Peyer's patch (tissue), 4 donors: ENCODE measurements around the gene SOCS7. TPM values are rescaled to one million over a fixed set of nuclear protein-coding genes. Genes with fewer than 3 reads are reported as not detected.
A peak's percentile ranks its signal among the peaks of the same experiment; 100 is the strongest.

Source experiments
- DNase-seq, 3 donors: peaks; one replicate each; pipeline ENCODE4 v3.0.0-alpha.2; 2017 to 2019
- H3K27ac ChIP-seq, 4 donors: fragments of 200-600 bp; sonication (generic); one replicate each; pipeline ENCODE4 v1.5.1; 2016 to 2019
- H3K27me3 ChIP-seq, 2 donors: fragments of 200-600 bp; sonication (generic); one replicate each; pipeline ENCODE4 v1.5.1; 2019
- H3K36me3 ChIP-seq, 3 donors: fragments of 200-600 bp; sonication (generic); one replicate each; pipeline ENCODE4 v1.5.1; 2016 to 2019
- H3K4me1 ChIP-seq, 4 donors: fragments of 200-600 bp; sonication (generic); one replicate each; pipeline ENCODE4 v1.5.1; 2016 to 2019
- H3K4me3 ChIP-seq, 4 donors: fragments of 200-600 bp; sonication (generic); 1 replicate in 3 of 4; 2 replicates in 1 of 4; pipeline ENCODE4 v1.5.1; 2016 to 2019; ENCODE audit warnings: mild to moderate bottlenecking in 1 of 4
- H3K9me3 ChIP-seq, 4 donors: fragments of 200-600 bp; sonication (generic); one replicate each; pipeline ENCODE4 v1.5.1; 2016 to 2019; ENCODE audit warnings: mild to moderate bottlenecking in 1 of 4
- POLR2A ChIP-seq, 2 donors: fragments of 450-650 bp; IDR thresholded peaks; one replicate each; pipeline ENCODE4 v1.5.1; 2017; ENCODE audit warnings: antibody characterized with exemption in 2 of 2, mild to moderate bottlenecking in 2 of 2, moderate library complexity in 2 of 2
- total RNA-seq, 4 donors: library from RNA; depleted of rRNA; stranded (reverse); fragments of >200 nt; gene quantifications; one replicate each; pipeline ENCODE4 v1.1.0, GENCODE V29; 2016
- TF ChIP-seq, protein P1 (sequence below), 6 experiments: fragments of 450-650 bp in 4 of 6; fragments of 200-600 bp in 2 of 6; sonication (generic) in 1 of 6; IDR thresholded peaks; one replicate each; pipeline ENCODE4 v1.5.1; 2017 to 2019; ENCODE audit warnings: antibody characterized with exemption in 6 of 6, mild to moderate bottlenecking in 3 of 6, moderate library complexity in 1 of 6

SOCS7 gene
- total RNA-seq, 4 donors from 2014 or later: 14.2 to 24.5 (median 16.1) TPM

- TF ChIP-seq POLR2A (IDR thresholded peaks at IDR 0.05): no peak
- TF ChIP-seq, protein P1, sequence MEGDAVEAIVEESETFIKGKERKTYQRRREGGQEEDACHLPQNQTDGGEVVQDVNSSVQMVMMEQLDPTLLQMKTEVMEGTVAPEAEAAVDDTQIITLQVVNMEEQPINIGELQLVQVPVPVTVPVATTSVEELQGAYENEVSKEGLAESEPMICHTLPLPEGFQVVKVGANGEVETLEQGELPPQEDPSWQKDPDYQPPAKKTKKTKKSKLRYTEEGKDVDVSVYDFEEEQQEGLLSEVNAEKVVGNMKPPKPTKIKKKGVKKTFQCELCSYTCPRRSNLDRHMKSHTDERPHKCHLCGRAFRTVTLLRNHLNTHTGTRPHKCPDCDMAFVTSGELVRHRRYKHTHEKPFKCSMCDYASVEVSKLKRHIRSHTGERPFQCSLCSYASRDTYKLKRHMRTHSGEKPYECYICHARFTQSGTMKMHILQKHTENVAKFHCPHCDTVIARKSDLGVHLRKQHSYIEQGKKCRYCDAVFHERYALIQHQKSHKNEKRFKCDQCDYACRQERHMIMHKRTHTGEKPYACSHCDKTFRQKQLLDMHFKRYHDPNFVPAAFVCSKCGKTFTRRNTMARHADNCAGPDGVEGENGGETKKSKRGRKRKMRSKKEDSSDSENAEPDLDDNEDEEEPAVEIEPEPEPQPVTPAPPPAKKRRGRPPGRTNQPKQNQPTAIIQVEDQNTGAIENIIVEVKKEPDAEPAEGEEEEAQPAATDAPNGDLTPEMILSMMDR (IDR thresholded peaks at IDR 0.05): no peak
- Histone ChIP-seq H3K4me1 (no peaks in the 10 kb centered on the region), H3K9me3 (no peaks in the 10 kb centered on the region), H3K4me3 (no peak overlapping the region), H3K27ac (no peak overlapping the region), H3K27me3 (no peaks in the 10 kb centered on the region), H3K36me3 (peaks cover 0 to 10% (median 0%) of the 10 kb centered on the region in 3 donors)
- DNase-seq: peak in 1 of 3 donors; percentile 2
These were observed 23.7 kb upstream of the SOCS7 start for GRCh38 chr17:38327936-38328335.

DNA sequence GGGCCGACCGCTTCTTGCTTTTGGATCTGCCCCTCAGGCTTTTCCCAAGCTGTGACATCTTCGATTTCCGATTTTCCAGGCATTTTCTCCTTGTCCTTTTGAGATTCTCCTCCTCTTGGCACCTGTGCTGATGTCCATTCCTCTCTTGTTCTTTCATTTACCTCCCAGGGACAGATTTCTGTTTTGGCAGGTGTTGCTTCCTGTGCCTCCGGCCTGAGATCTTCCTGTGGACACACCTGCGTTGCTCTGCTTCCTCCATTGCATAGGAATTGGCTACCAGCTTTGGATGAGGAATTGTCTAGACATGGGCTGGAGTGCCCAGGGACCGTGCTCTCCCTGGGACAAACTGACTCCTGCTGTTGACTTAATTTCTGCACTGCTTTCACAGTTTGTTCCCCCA is 23.0 kb upstream of the SOCS7 start:
- Histone ChIP-seq H3K4me1 (no peaks in the 10 kb centered on the region), H3K9me3 (no peaks in the 10 kb centered on the region), H3K36me3 (peaks cover 0 to 3% (median 0%) of the 10 kb centered on the region in 3 donors), H3K27me3 (no peaks in the 10 kb centered on the region), H3K4me3 (no peak overlapping the region), H3K27ac (no peak overlapping the region)
- DNase-seq: no peak
- TF ChIP-seq, protein P1 (IDR thresholded peaks at IDR 0.05): no peak
- no peak for TF ChIP-seq POLR2A (IDR thresholded peaks at IDR 0.05)

DNA sequence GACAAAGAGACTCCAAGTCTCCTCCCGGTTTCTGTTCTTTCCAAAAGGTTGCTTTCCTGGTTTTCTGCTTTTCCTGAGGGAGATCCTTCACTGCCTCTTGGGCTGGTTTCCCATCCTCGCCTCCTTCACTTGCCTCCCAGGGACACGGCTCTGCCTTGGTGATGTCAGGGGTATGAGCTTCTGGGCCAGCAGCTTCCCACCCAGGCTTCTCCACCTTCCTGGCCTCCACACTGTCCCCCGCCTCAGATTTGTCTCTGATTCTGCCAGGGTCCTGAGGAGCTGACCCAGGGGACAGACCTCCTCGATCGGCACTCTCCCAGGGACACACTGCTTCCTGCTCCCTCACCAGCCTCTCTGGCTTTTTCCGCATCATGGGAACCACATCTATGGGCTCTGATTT is 22.4 kb upstream of the SOCS7 start:
- DNase-seq: no peak
- Histone ChIP-seq H3K9me3 (no peaks in the 10 kb centered on the region), H3K4me1 (no peaks in the 10 kb centered on the region), H3K4me3 (no peak overlapping the region), H3K27me3 (no peaks in the 10 kb centered on the region), H3K36me3 (no peaks in the 10 kb centered on the region), H3K27ac (no peak overlapping the region)
- no peak for TF ChIP-seq POLR2A (IDR thresholded peaks at IDR 0.05)
- TF ChIP-seq, protein P1 (IDR thresholded peaks at IDR 0.05): no peak

DNA sequence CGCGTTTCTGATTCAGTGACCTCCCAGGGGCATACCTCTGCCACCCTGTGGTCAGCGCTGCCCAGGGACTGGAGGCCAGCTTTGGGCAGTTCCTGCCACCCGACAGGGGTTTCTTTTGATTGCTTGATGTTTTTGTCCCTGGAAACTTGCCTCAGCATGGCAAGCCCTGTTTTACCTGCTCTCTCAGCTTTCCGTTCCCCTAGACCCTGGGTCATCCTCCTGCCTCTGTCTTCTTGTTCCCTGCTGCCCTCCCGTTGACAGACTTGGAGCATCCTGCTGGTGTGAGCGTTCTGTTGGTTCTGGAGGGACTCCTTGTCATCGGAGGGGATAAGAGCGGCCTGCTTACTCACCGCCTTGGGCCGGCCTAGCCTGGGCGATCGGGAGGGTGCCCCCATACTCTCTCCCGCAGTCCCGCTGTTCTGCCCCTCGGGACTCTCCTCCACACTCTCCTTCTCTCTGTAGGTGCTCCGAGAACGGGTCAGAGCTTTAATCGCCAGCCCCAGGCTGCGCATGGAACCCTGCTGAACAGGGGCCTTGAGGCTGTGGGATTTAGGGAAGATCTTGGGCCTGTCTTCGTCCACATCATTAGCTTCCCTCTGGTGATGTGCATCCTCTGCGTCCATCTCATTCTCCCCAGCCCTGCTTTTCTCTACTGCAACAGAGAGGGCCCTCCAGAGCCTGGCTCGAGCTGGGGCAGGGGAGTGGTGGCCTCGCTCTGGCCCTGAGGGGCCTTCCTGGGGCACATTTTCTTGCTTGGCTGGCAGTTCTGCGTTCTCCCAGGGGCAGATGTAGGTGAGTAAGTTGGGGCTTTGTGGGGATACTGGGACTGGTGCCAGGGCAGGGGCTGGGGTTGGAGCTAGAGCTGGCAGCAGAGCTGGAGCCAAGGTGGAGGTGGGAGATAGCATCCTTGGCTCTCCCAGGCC is 21.6 kb upstream of the SOCS7 start:
- no peak overlapping the region for H3K27ac ChIP-seq
- H3K27me3 ChIP-seq: no peaks in the 10 kb centered on the region
- no peaks in the 10 kb centered on the region for H3K9me3 ChIP-seq
- TF ChIP-seq POLR2A (IDR thresholded peaks at IDR 0.05): no peak
- TF ChIP-seq, protein P1 (IDR thresholded peaks at IDR 0.05): no peak
- H3K4me3 ChIP-seq: no peak overlapping the region
- no peaks in the 10 kb centered on the region for H3K4me1 ChIP-seq
- no peak for DNase-seq
- no peaks in the 10 kb centered on the region for H3K36me3 ChIP-seq

DNA sequence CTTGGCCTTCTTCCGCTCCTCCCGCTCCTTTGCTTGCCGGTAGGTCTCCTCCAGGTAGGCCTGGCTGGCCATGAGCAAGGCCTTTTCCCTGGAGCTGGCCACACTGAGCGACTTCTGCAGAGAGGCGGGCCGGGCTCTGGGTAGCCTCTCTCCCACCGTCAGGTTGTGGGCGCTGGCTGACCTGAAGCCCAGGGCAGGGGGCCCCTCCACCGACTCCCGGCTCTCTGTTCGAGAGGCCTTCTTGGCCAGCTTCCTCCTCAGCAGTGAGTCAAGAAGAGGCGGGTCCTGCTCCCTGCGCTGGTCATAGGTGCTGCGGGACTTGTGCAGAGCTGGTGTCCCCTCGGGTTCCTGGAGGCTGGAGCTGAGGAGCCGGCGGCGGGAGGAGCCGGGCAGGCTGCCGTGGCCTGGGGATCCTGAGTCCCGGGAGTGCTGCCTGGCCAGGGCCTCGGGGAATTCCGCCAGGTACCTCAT is 20.7 kb upstream of the SOCS7 start:
- no peaks in the 10 kb centered on the region for H3K36me3 ChIP-seq

More for the DNA sequence above, 20.7 kb upstream of the SOCS7 start:
- H3K9me3 ChIP-seq: no peaks in the 10 kb centered on the region
- TF ChIP-seq, protein P1 (IDR thresholded peaks at IDR 0.05): no peak
- no peak overlapping the region for H3K4me3 ChIP-seq
- no peaks in the 10 kb centered on the region for H3K4me1 ChIP-seq
- no peaks in the 10 kb centered on the region for H3K27me3 ChIP-seq
- DNase-seq: no peak
- no peak overlapping the region for H3K27ac ChIP-seq
